Stimulated activated CD4-positive, alpha-beta T cell treated with anti-CD3 and anti-CD28 coated beads, Interleukin-4, amount 100 ng/mL, for 24 hours (primary cell): ENCODE results near the gene DLK1.

Experiments used
- DNase-seq: peaks from one replicate; pipeline ENCODE4 v3.0.0-alpha.2; 2020

Gene DLK1

GRCh38 chr14:100780646-100781355 lies 54.1 kb downstream of the DLK1 start:
- peak; percentile 0 for DNase-seq

DNA sequence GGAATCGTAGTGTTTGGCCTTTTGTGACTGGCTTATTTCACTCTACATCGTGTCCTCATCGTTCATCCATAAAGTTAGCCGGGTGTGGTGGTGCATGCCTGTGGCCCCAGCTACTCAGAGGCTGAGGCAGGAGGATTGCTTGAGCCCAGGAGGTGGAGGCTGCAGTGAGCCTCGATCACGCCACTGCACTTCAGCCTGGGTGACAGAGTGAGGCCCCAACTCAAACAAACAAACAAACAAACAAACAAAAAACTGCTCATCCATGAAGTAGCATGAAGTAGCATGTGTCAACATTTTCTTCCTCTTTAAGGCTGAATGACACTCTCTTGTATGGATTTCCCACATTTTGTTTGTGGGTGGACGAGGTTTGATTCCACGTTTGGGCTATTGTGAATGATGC lies 55.3 kb downstream of the DLK1 start:
- DNase-seq, result no peak

DNA sequence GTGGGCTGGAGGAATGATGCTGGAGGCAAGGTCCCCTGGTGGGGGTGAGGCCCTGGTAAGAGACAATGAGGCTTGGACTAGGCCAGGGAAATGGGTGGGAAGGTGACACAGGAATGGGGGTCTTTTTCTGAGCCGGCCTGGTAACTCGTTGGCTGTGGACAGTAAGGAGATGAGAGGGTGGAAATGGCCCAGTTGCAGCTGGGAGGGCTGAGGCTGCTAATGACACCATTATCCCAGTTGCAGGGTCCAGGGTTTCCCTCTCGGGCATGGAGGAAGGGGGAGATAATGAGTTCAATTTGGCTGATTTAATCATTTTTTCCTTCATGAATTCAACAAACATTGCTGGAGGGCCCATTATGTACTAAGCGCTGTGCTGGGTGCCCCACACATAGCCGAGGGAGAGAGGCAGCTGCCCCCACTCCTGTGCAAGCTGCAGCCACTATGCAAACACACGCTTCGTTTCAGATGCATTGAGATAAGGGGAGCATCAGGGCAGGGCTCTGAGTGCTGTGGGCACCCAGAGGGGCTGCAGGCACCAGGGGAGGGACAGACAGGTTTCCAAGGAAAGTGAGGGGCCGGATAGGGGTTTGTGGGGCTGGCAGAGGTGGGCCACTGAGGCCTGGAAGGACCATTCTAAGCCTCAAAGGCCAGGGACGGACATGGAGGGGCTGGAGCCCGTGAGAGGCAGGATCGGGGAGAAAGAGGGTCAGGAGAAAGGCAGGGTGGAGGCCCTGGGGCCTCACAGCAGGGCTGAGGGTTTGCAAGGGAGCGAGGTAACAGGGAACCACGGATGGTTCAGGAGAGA lies 56.0 kb downstream of the DLK1 start:
- DNase-seq, result no peak

- no peak for DNase-seq
Measured at GRCh38 chr14:100783630-100784370, 57.1 kb downstream of the DLK1 start.

DNA sequence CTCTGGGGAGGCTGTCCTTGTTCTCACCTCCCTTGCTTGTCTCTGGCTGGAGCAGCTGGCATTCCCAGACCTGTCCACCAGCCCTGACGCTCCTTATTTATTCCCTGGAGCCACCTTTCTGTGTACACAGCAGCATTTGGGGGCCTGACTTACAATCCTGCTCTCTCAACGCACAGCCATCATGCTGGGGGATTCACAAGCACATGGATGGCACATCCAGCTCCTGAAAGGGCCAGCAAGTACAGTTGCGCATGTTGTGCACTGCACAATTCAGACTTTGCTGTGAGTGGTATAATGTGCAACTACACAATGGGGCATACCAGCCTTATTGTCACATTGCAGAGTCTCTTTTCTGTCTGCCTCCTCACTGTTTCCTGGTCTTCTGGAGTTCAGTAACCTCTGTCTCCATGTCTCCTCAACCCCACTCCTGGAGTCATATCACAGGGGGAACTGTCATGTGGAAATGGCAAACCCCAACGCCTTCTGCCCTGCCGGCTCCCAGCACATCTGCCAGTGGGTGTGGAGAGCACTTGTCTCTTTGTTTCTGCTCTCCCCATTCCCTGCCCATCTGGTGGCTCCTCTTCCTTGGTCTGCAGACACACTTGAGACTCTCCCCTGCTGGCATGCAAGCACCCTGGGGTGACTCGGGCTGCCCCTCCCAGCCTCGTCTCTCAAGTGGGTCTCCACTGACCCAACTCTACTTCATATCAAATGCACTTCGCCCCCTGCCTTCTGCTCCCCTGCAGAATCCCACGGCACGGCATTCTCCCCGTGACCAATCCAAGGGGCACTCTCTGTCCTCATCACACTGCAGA lies 58.0 kb downstream of the DLK1 start:
- no peak for DNase-seq

DNA sequence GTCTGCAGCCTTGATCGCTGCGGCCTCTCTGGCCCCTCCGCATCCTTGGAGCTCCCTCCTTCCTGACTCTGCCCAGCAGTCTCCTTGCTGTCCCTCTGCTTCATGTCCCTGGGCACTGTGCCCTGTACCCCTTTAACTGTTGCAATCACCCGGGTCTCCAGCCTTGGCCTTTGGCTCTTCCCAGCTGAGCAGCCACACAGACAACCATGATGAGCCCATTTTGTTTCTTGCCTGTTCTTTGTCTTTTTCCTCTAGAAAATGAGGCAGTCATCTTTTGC lies 58.6 kb downstream of the DLK1 start:
- DNase-seq, result no peak

DNA sequence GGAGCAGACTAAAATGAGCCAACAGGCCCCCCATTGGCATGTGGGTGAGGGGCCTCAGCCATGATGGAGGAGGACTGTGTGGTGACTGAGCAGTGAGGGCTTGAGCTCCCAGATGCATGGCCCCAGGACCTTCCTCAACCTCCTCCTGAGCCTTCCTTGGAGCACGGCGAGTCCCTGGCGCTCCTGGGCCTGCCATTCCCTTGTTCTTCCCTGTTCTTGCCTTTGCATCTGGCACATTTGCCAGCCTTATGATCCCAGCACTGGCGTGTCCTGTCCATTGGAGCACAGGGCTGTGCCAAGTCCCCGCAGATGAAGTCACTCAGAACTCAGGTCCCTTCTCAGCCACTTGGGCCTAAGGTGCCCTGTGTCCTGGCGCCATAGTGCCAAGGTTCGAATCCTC lies 58.9 kb downstream of the DLK1 start:
- no peak for DNase-seq

DNA sequence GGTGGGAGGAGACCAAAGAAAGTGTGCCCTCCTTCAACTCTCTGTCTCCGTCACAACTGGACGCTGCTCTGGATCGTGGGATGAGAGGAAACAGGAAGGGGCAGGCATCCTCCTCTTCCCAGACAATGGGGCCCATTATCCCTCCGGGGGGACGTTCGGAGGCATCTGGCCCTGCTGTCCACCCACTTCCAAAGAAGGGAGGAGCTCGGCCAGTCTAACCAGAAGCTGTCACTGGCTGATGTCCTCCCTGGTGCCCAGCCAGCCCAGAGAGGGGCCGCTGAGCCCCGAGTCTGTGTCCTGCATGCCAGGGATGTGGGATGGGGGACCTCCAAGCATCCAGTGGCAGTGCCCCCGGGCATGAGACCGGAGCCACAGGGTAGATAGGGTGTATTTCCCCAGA lies 59.4 kb downstream of the DLK1 start:
- DNase-seq, result no peak

GRCh38 chr14:100786576-100787219 lies 60.0 kb downstream of the DLK1 start:
- DNase-seq, result no peak

GRCh38 chr14:100787659-100788058 lies 61.0 kb downstream of the DLK1 start:
- DNase-seq, result no peak
